Measurements from ENCODE around the gene ERVK3-1. TPM values are rescaled to one million over a fixed set of nuclear protein-coding genes. Genes with fewer than 3 reads are reported as not detected.
A peak's percentile ranks its signal among the peaks of the same experiment; 100 is the strongest.
"Not testable (repeated sequence)": the region's sequence is repeated elsewhere in the genome, so short reads cannot be mapped to it uniquely, and the experiment has no call there.

ERVK3-1 gene
- polyA plus RNA-seq, 1 experiment, result 34.3 TPM

DNA sequence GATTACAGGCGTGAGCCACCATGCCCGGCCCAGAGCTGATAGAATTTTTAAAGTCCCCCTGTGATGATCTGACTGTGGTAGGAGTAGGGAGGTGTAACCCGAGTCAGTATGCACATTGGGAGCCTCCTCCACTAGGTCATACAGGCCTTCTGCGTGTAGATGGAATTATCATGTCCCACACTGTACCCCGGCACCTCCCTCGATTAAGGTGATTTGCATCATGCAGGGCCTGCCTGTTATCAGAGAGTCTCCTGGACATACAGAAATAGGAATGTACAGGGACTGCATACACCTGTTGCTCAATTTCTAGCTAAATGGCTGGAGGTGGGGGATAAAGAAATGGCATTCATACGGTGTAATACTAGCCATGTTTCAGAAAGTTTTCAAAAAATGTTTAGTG, 922 bp upstream of the ERVK3-1 start:
- Histone ChIP-seq H3K27me3 (ENCODE audit: control insufficient read depth, insufficient read depth, low read length) (no peaks in the 10 kb centered on the region), H3K4me3 (ENCODE audit: low read depth, low read length) (no peak overlapping the region), H3K36me3 (ENCODE audit: control insufficient read depth, insufficient read depth, low read length) (peaks cover 13% of the 10 kb centered on the region)
- CTCF ChIA-PET, result no interaction called here
- no peak for DNase-seq (ENCODE audit: low read depth)
- POLR2A ChIA-PET, result no interaction called here
- TF ChIP-seq, protein P1, sequence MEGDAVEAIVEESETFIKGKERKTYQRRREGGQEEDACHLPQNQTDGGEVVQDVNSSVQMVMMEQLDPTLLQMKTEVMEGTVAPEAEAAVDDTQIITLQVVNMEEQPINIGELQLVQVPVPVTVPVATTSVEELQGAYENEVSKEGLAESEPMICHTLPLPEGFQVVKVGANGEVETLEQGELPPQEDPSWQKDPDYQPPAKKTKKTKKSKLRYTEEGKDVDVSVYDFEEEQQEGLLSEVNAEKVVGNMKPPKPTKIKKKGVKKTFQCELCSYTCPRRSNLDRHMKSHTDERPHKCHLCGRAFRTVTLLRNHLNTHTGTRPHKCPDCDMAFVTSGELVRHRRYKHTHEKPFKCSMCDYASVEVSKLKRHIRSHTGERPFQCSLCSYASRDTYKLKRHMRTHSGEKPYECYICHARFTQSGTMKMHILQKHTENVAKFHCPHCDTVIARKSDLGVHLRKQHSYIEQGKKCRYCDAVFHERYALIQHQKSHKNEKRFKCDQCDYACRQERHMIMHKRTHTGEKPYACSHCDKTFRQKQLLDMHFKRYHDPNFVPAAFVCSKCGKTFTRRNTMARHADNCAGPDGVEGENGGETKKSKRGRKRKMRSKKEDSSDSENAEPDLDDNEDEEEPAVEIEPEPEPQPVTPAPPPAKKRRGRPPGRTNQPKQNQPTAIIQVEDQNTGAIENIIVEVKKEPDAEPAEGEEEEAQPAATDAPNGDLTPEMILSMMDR (IDR thresholded peaks at IDR 0.05; ENCODE audit: insufficient read depth, low read depth, low read length), result no peak

DNA sequence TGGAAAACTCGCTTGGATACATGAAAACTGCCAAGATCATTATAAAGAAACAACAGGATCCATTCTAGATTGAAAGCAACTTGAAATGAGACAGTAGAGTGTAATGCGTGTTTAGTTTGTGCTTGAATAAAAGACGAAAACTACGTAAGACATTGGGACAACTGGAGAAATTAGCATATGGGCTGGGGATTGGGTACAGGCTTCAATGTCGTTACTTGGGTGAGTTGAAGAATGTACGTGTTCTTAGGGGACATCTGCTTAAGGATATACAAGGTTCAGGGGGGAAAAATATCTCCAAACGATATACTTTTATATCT, 471 bp upstream of the ERVK3-1 start:
- no peaks in the 10 kb centered on the region for H3K27me3 ChIP-seq (ENCODE audit: control insufficient read depth, insufficient read depth, low read length)
- H3K36me3 ChIP-seq (ENCODE audit: control insufficient read depth, insufficient read depth, low read length), result peaks cover 12% of the 10 kb centered on the region
- CTCF ChIA-PET, result no interaction called here
- H3K4me3 ChIP-seq (ENCODE audit: low read depth, low read length), result peak overlapping the region; percentile 88
- POLR2A ChIA-PET, result no interaction called here
- DNase-seq (ENCODE audit: low read depth), result no peak
- TF ChIP-seq, protein P1 (IDR thresholded peaks at IDR 0.05; ENCODE audit: insufficient read depth, low read depth, low read length), result no peak

DNA sequence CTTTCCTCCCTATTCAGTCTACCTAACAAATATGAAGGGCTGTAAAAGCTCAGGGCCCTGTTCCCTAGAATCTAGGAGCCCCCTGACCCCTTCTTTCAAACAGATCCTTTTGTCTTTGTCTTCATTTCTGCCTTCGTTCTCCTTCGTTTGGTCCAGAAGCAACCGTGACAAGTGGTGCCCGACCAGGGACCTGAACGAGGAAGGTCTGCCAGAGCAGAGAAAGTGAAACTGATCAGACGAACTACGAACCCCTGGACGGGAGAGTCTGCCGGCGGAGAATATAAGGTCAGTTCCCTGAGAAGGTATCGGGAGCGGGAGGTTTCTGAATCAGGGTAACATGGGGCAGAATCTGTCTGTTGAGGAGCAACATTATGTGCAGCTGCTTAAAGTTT, 751 bp downstream of the ERVK3-1 start:
- H3K36me3 ChIP-seq (ENCODE audit: control insufficient read depth, insufficient read depth, low read length), result peaks cover 5% of the 10 kb centered on the region
- CTCF ChIA-PET, result no interaction called here
- H3K4me3 ChIP-seq (ENCODE audit: low read depth, low read length), result peak overlapping the region; percentile 88
- H3K27me3 ChIP-seq (ENCODE audit: control insufficient read depth, insufficient read depth, low read length), result no peaks in the 10 kb centered on the region
- POLR2A ChIA-PET, result no interaction called here
- no peak for DNase-seq (ENCODE audit: low read depth)
- TF ChIP-seq, protein P1 (IDR thresholded peaks at IDR 0.05; ENCODE audit: insufficient read depth, low read depth, low read length), result no peak

DNA sequence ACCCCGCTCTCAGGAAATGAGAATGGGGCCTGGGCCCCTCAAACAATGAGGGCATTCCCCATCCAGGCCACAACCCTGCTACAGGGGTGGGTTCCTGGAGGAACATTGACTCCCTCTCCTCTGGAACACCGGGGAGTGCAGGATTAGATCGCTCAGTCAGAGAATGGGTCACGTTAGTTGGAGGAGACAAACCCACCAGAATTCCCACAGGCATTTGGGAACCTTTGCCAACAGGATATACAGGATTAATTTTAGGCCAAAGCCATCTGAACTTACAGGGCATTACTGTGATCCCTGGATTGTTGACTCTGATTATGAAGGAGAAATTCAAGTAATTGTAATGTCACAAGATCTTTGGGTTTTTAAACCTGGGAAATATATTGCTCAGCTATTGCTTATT, 2.6 kb downstream of the ERVK3-1 start:
- Histone ChIP-seq H3K27me3 (ENCODE audit: control insufficient read depth, insufficient read depth, low read length) (no peaks in the 10 kb centered on the region), H3K36me3 (ENCODE audit: control insufficient read depth, insufficient read depth, low read length) (peaks cover 3% of the 10 kb centered on the region), H3K4me3 (ENCODE audit: low read depth, low read length) (no peak overlapping the region)
- POLR2A ChIA-PET, result no interaction called here
- CTCF ChIA-PET, result no interaction called here
- no peak for DNase-seq (ENCODE audit: low read depth)
- TF ChIP-seq, protein P1 (IDR thresholded peaks at IDR 0.05; ENCODE audit: insufficient read depth, low read depth, low read length), result no peak

DNA sequence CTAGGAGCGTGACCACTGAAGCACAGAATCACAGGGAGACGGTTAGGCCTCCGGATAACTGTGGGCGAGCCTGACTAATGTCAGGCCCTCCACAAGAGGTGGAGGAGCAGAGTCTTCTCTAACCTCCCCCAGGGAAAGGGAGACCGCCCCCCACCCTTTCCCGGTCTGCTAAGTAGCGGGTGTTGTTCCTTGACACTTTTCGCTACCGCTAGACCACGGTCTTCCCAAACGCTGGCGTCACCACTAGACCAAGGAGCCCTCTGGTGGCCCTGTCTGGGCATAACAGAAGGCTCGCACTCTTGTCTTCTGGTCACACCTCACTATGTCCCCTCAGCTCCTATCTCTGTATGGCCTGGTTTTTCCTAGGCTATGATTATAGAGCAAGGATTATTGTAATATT, 5.5 kb downstream of the ERVK3-1 start:
- POLR2A ChIA-PET; H3K36me3 ChIP-seq (ENCODE audit: control insufficient read depth, insufficient read depth, low read length); DNase-seq (ENCODE audit: low read depth): not testable (repeated sequence)

More for the DNA sequence above, 5.5 kb downstream of the ERVK3-1 start:
- H3K27me3 ChIP-seq (ENCODE audit: control insufficient read depth, insufficient read depth, low read length); H3K4me3 ChIP-seq (ENCODE audit: low read depth, low read length); CTCF ChIA-PET: not testable (repeated sequence)
- TF ChIP-seq, protein P1 (IDR thresholded peaks at IDR 0.05; ENCODE audit: insufficient read depth, low read depth, low read length), result peak; percentile 17; the same call in 1 of the 2 replicates
